Kidney tubule cell (primary cell): Measurements from ENCODE around the gene IL22RA1.

Experiments
- DNase-seq: peaks from one replicate; pipeline ENCODE4 v3.0.0-alpha.2; 2018; ENCODE audit warnings: low spot score

IL22RA1 gene

DNA sequence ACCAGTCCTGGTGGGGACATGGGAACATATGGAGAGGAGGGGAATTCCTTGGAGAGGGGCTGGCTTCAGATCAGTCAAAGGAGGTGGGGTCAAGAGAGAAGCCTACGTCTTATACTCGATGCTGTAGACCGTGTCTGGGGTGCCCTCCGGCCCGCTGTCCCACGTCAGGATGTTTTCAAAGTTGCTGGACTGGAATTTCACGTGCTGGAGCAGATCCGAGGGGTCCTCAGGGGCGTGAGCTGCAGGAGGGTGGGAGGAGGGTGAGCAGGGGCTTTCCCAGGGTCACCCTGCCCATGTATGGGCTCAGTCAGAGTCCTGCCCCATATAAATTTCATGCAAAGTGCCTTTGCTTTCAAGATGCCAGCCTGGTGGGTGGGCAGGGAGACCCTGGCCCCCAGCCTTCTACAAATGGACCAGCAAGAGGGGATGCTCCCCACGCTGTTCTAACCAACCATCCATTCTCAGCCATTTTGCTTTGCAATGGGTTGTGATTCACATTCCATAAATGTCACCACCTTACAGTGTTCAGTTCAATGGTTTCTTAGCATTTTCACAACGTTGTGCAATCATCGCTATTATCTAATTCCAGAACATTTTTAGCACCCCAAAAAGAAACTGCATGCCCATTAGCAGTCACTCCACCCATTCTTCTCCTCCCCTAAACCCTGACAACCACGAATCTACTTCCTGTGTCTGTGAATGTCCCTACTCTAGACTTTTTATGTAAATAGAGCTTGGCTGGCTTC, 4.3 kb downstream of the IL22RA1 start:
- DNase-seq: no peak

DNA sequence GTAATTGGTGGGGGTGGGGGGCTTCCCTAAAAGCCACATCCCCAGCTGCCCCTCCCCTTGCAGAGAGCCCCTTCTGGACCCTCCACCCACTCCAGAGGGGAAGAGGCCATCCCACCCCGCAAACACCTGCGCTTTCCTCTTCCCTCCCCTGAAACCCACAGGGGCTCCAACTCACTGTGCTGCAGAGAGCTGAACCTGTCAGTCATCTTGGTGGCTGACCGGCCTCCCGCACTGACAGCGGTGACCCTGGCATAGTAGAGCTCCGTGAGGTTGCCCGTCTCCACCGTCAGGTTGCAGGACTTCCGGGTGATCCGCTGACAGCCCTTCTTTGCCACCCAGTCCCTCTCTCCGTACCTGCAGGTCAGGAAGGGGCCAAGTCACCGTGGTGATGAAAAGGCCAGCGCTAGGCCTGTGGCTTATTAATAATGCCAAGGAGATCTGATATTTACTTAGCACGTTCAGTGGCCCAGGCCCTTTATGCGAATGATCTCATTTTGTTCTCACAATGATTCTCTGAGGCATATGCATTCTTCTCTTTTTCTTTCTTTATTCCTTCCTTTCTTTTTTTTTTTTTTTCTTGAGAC, 5.9 kb downstream of the IL22RA1 start:
- DNase-seq: no peak

DNA sequence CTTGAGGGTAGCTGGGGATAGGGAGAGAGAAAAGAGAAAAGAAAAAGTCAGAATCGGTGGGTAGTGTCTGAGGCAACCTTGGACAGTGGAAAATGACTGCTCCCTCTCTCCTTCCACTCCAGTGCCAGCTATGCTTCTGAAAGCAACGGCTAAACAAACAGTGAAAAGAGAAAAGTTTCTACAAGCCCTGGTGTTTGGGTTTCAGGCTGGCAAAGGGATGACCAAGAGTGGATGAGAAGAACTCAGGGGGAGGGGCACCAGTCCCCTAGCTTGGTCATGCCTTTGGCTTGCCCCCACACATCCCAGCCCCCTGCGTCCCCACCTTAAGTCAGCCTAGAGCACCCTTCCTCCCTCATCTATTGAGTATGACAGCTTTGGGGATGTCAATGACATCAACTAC, 8.6 kb downstream of the IL22RA1 start:
- DNase-seq: no peak

DNA sequence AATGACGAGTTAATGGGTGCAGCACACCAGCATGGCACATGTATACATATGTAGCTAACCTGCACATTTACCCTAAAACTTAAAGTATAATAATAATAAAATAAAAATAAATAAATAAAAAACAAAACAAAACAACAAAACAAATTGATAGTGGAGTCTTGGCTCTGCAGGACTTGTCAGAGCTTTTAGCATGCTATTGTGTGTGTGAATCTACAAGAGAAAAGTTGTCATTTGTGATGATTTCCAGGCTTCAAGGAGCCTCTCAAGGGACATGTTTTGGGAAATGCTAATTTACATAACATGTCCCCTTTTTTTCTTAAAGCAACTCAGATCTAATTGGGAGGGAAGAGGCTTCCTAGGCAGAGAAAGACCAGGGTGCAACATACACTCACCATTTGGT, 9.1 kb downstream of the IL22RA1 start:
- DNase-seq: no peak

DNA sequence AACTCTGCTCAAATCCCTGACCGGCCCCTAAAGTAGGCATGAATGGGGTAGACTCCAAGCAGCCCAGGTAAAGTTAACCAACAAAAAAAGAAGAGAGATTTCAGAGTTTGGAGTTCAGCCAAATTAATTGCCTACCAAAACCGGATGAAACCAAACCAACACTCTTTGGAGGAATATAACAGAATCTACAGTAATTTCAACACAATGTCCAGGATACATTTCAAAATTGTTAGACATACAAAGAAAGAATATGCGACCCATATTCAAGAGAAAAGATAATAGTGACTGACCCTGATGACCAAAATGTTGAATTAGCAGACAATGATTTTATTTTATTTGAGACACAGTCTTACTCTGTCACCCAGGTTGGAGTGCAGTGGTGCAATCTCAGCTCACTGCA, 12.6 kb downstream of the IL22RA1 start:
- no peak for DNase-seq

DNA sequence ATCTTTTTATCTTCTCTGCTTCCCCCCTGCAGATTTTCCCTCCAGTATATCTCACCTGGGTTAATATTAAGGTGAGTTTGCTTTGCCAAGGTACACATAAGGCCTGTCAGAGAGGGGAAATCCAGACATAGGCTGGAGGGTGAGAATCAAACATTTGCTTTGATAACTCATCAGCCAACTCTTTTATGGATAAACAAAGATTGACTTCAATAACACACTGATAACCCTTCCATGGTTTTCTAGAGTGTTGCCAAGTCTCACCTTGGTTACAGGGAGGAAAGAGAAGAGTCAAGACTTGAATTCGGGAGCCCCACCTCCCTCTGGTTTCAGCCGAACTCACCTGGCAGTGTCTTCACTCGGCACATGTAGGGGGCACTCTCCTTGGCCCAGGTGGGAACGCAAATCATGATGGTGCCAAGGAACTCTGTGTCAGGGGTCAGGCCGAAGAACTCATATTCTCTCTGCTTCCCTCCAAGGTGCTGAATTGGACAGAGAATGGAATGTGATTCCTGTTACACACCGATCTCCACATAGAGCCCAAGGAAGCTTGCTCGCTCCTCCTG, 15.1 kb downstream of the IL22RA1 start:
- DNase-seq: no peak

DNA sequence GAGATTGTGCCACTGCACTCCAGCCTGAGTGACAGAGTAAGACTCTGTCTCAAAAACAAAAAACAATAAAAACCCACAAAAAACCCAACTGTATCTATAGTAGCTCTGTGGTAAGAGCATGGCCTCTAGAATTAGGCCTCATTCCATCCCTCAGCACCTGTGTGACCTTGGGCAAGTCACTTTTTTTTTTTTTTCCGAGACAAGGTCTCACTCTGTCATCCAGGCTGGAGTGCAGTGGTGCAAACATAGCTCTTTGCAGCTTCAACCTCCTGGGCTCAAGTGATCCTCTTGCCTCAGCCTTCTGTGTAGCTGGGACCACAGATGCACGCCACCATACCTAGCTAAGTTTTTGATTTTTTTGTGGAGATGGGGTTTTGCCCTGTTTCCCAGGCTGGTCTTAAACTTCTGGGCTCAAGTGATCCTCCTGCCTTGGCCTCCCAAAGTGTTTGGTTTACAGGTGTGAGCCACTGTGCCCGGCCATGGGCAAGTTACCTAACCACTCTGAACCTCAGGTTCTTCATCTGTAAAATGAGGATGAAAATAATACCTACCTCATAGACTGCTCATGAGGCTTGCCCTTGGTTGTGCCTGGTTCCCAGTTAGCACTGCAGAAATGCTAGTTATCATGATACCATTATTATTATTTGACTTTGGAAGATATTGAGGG, 15.7 kb downstream of the IL22RA1 start:
- DNase-seq: no peak

DNA sequence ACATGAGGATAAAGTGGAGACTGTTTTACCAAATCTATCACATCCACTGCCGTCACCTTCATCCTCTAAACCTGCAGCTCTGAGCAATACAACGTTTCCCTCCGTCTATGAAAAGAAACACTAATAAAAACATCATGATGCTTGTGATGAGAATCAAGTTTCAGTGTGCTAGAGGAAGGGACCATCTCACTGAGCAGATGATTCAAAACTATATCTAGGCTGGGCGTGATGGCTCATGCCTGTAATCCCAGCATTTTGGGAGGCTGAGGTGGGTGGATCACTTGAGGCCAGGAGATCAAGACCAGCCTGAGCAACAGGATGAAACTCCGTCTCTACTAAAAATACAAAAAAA, 16.3 kb downstream of the IL22RA1 start:
- no peak for DNase-seq

DNA sequence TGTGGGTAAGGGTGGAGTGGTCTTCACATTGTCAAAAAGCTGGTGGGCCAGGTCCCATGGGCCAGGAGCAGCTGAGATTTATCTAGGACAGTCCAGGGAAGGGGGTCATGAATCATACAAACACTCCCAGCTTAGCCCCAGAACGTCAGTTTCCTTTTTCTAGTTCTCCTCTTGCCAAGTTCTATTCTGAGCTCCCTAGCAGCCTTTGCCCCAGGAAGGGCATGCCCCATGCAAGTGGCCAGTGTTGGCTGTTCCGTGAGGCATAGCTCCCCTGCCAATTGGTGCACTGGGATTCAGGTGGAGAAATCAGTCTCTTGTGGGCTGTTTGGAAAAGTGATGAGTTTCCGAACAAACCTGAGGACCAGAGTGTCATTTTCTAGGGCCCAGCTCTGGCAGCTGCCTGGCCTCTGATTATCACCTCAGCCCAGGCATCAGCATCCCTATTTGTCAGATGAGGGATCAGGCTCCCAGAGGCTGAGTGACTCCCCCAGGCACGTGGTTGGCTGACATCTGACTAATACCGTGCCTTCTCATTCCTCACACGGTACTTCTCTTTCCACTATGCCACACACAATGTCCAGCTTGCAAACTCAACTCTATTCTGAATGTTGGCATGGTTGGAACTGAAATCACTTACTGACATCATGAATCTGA, 16.8 kb downstream of the IL22RA1 start:
- peak; percentile 22 for DNase-seq

DNA sequence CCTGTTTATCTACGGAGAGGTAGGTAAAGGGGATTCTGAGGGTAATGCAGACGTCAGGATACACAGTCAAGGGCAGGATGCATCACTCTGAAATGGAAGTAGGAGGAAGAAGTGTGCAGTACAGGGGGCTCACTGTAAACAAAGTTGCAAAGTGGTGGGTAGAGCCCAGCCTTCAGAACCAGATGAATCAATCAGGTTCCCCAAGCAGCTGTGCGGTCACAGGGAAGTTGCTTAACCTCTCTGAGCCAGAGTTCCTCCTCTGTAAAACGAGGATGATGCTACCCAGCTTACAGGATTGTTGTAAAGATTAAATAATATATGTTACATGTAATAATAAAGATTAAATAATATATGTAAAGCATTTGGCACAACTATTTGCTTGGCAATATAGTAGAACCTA, 17.5 kb downstream of the IL22RA1 start:
- no peak for DNase-seq

DNA sequence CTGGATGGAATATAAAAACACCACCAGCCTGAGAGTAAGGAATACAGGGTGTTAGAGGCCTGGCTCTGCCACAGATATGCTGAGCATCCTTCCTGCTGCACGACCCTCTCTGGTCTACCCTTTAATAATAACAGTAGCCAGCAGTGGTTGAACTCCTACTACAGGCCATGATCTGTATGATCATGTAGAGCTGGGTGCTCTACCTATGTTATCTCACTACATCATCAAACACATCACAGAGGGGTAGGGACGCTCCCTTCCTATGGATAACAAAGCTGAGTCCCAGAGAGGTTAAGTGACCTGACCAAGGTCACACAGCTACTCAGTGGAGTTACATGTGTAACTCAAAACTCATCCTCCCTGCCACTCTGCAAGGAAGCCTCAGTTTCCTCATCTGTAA, 18.0 kb downstream of the IL22RA1 start:
- no peak for DNase-seq

DNA sequence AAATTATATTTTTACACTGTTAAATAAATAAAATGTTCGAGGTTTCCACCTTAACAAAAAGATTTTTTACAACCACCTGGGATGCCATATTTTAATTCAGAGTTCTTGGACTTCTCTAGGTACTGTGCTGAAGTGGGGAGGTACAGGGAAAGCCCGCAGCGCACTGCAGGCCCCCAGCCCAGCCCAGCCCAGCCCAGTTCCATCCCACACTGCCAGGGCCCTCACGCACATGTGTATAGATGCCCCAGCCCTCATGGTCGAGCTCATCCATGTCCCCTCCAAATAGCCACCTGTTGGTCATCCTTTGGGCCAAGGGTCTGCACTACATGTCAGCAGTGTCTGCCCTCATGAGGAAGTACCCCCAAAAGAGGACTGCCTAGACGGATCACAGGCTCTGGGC, 19.3 kb downstream of the IL22RA1 start:
- DNase-seq: no peak

DNA sequence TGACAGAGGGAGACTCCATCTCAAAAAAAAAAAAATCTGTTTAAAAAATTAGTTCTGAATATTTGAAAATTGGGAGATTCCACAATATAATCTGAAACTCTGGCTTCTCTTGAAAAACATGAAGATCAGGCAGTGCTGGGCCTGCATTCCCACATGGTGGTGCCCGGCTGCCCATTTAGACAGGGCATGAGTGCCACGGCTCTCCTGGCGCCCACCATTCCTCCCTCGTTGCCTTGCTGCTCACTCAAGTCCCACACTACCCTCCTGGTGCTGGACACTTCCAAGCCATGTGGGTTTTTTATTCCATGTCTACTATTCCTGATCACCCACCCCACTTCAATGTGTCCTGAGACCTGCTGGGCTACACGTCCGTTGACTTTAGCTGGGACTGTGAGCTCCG, 20.2 kb downstream of the IL22RA1 start:
- DNase-seq: no peak

DNA sequence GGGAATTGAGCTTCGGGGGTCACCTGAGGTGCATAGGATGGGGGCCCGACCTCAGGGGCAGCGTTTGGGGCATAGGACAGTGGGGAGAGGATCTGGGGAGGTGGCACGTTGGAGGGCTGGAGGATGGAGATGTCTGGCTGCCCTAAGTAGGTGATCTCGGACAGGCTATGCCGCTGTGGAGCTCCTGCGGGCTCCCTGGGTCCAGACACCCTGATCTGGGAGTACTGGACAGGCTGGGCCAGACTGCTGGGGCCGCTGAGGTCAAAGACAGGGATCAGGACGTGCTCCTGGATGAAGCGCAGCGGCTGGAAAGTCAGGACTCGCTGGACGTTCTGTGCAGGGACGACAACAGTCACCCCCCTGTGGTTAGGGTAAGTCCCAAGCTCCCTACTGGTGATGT, 21.5 kb downstream of the IL22RA1 start:
- DNase-seq: no peak

DNA sequence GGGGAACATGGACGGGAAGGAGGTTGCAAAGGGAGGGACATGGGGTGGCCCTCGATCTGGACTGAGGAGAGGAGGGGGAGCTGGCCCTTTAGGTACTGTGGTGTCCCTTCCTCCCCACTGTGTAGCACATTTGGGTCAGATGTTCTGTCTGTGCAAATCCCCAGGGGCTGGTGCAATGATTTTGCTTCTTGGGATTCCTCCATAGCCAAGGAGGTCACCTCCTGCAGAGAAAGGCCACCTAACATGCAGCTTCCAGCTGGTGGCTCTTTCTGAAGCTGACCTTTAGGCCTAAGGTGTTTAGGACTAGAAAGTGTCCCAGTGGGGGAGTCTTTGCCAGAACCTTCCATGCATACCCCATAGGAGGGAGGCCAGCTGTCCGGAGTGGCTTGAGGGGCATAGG, 22.0 kb downstream of the IL22RA1 start:
- DNase-seq: no peak

DNA sequence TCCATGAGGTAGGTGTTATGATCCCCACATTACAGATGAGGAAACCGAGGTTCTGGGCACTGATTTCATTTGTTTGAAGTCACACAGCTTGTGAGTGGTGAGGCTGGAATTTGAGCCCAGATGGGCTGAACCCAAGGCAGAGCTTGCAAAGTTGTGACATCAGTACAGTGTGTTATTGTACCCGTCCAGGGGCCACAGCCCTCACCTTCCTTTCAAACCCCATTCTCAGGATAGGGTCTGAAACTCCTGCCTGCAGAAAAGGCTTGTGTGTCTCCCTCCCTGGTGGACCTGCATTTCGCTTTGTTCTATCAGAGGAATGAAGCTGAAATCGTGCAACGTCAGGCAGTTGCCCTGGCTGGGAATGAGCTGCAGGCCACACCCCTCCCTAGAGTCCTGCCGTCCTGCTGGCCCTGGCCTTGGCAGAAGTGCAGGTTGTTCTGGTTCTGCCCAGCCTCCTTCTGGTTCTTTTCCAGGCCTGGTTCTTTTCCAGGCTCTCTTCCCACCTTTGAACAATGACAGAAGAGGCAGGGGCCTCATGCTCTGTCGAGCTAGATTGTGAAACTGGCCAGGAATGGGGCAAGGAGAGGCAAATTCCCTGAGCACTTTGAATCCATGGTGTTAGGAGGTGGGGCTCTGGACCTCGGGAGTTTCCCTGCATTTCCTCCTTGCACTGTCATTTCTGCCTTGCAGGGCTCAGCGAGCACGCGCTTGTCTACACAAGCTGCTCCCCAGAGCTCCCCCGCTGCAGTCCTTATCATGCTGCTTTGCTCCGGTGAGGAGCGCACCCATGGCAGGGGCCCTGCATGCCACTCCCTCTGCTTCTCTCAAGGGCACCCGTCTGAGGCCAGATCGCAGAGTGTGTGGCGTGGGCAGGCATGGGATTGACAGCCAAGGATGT, 22.8 kb downstream of the IL22RA1 start:
- DNase-seq: peak; percentile 86

DNA sequence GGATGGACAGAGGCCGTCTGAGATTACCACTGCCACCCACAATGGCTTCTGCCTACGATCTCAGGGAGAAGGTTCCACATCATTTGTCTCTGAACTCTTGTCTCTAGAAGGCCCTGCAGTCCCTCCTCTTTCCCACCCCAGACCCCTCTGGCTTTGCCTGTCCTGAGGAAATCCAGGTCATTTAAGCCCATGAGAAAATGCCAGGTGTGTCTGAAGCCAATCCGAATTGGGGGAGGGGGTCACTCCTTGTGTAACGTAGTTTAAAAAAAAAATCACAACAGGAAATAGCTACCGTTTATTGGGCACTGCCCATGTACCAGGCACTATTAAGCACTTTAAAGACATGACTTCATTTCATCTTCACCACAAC, 23.5 kb downstream of the IL22RA1 start:
- no peak for DNase-seq

DNA sequence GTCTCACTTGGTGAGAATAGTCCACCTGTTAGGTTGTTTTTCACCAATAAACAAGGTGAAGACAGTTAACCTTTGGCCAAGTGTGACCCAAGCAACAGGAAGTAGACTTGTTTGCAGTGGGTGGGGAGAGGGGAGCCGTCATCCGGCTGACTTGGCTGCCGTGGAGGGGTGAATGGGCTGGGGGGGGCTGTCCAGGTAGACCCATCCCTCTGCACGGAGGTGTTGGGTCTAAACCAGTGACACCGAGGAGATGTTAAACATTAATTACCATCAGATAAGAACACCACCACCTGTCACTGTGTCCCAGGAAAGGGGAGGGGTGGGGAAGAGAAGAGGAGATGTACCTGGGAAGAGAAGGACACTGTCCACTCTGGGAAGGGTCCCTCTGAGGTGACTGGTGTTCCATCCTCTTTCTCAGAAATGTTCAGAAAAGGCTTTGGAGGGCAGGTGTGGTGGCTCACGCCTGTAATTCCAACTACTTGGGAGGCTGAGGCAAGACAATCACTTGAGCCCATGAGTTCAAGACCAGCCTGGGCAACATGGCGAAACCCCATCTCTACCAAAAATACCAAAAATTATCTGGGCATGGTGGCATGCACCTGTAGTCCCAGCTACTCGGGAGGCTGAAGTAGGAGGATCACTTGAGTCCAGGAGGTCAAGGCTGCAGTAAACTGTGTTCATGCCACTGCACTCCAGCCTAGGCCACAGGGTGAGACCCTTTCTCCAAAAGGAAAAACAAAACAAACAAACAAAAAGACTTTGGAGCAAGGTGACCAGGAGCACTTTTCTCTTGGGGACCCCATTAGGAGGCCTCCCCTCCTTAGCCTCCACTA, 24.3 kb downstream of the IL22RA1 start:
- DNase-seq: peak; percentile 35

DNA sequence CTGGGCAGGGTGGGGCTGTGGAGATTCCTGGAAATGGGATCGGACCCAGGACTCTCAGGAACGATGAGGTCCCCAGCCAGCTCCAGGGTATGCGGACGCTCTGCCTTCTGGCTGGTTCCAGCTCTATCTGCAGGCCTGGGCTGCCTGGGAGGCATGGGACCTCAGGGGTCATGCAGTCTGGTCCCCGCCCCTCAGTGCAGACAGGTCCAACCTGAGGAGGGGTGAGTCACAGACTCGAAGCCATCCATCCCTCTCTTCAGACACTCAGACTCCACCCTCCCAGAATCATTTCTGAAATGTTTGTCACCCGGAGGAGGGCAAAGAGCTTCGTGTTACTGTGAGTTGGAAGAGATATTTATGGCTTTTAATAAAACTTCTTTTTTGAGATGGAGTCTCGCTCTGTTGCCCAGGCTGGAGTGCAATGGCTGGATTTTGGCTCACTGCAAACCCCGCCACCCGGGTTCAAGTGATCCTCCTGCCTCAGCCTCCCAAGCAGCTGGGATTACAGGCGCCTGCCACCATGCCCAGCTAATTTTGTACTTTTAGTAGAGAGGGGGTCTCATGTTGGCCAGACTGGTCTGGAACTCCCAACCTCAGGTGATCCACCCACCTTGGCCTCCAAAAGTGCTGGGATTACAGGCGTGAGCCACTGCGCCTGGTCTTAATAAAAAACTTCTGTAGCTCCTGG, 25.1 kb downstream of the IL22RA1 start:
- peak; percentile 86 for DNase-seq

DNA sequence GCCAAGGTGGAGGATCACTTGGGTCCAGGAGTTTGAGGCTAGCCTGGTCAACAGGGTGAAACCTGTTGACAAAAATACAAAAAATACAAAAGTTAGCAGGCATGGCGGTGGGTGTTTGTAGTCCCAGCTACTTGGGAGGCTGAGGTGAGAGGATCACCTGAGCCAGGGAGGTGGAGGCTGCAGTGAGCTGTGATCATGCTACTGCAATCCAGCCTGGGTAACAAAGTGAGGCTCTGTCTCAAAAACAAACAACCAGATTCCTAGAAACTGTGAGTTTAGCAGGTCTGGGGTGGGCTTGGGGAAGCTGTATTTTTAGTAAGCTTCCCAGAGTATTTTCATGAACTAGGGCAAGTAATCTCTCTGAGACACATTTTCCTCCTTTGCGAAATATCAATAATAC, 25.8 kb downstream of the IL22RA1 start:
- DNase-seq: no peak
